ENCODE results near the gene ARHGAP4.
A peak's percentile ranks its signal among the peaks of the same experiment; 100 is the strongest.

Gene ARHGAP4

DNA sequence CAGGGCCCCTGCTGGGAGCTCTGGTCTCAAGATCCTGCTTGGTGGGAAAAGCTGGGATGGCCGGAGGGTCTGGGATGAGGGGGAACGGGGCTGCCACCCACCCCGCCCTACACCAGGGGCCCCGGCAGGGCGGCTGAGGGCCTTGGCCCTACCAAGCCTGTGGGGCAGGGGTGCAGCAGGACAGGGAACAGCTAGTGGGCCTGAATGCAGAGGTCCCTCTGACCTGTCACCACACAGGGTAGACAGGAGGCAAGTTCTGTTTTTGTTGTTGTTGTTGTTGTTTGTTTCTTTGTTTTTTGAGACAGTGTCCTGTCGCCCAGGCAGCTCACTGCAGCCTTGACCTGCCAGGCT lies 18.7 kb upstream of the ARHGAP4 start:
- DNase-seq = no peak

DNA sequence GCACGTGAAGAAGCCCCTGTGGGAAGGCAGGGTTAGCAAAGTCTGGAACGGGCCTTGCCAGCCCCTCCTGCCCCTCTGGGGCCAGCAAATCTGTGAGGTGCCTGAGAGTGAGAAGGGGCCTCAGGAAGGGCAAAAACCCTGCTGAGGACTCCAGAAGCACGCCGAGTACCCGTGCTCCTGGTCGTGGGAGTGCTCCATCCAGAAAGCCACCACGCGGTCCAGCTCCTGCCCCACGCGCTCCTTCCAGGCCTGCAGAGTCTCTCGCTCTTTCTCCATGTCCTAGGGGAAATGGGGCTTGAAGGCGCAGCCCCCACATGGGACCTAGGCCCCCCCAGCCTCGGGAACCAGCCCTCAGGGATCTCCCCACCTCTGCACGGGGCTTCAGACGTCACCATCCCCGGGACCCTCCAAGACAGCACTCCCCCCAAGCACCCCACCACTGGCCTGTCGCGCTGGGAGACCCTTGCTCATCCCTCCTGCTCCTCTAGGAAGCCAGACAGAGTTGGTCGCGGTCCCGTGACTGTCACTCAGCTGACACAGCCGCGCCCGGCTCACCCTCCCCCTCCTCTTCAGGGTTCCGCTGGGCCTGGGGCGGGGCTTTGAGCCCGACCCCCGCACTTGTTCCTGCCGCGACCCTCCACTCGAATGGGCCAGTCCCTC lies 18.2 kb upstream of the ARHGAP4 start, which contains the start of gene RENBP:
Gene RENBP (minus strand): TSS at position 504 of the 660 bp plus-strand sequence. CDS start 33 bp downstream, at position 471.
- DNase-seq = peak; percentile 59 to 76 (median 60)

DNA sequence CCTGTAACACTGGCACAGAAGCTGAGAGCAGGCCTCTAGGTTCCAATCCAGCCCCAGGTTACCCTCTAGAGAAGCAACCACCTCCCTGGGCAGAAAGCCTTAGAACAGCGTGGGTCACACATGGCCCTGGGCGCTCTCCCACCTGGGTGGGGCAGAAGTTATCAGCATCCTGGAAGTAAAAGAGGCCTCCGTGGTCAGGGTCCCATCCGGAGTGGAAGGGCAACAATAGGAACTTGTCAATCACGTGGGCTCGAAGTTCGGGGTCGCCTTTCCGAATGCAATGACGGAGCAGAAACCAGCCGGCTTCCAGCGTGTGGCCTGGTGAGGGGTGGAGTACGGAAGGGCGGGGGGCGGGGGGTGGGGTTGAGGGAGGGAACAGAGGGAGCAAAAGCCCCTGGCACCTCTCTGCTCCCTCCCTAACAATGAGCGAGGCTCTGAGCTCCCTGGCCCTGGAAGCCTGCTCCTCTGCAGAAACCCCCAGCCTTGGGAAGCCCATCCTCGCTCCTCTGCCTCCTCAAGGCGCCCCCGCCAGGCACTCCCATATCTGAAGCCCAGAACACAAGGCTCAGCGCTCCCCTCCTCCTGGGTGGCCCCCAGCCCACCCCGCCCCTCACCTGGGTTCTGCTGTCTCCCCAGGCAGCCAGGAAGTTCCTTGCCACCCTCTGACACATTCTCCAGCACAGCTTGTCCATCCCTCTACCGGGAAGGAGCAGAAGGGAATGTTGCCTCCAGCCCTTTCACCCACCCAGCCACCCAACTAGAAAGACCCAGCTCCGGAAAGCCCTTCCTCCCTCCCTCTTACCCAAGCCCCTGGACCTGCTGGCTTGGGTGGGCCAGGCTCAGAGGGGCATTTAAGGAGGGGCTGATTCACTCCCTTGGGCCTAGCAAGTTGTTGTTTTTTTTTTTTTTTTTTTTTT lies 15.5 kb upstream of the ARHGAP4 start:
- DNase-seq = no peak

DNA sequence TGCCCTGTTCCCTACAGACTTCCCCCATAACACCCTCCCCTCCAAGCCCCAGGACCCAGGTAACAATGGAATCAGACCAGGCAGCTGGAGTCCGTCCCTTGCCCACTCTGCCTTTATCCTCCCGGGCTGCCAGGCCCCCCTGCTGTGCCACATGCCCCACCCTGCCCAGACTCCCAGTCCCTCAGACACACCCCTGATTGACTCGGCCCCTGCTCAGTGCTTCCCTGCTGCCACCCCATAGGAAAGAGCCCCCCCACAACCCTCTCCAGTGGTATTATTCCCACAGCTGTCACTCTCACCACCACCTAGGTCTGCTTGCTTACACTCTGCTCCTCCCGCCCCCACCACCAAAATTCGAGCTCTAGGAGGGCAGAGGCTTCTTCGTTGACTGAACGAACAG lies 13.5 kb upstream of the ARHGAP4 start:
- no peak for DNase-seq

DNA sequence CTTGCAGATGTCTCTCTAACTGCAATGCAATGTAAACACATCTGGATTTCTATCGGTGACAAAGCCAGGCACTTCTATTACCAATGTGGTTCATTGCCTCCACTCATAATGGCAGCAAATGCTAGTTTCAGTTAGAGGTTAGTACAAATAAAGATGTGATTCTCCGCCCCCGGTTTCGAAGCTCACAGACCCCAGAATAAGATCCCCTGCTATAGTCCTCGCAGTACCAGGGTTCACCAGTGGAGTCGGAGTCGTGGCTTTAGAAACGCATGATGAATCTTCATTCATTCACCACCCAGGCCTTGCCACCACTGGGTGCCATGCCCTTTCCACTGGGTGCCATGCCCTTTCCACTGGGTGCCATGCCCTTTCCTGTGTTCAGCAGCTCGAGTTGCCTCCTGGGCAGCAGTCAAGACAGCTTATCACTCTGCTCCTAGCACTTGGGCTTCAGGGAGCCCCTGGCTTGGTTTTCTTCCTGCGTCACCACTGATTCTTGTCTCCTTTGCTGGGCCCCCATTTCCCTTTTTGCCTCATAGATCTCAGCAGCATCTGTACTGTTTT lies 12.2 kb upstream of the ARHGAP4 start:
- DNase-seq = peak in 1 of 3 donors; percentile 8

DNA sequence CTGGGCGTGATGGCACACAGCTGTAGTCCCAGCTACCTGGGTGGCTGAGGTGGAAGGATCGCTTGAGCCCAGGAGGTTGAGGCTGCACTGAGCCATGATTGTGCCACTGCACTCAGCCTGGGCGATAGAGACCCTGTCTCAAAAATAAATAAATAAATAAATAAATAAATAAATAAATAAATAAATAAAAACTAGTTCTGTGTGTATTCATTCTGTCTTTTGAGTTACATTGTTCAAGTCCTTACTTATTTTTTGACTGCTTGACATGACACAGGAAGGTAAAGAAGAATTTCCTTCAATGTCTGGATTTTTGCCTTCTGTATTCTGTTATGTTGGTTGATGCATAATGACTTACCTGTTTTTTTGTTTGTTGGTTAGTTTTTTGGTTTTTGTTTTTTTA lies 11.0 kb upstream of the ARHGAP4 start:
- no peak for DNase-seq

DNA sequence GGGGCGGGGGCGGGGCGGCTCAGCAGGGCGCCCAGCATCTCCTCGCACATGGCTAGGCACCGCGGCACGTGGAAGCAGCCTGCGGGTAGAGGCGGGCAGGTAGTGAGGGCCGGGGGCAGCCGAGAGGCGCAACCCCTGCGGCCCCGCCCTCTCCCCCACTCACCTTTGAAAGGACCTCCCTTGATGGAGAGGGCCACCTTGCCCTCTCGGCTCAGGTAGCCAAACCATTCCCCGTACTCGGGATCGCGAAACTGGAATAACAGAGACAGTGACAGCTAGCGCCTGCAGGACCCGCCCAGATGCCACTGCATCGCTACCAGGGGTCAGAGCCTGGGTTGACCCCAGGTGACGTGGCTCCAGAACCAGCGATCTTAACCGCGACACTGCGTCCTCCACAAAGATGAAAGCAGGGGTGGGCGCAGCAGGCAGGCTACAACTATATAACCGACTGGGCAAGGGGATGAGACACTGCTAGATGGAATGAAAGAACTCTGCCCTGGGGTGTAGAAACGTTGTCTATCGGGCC lies 9.3 kb upstream of the ARHGAP4 start:
- DNase-seq = no peak

DNA sequence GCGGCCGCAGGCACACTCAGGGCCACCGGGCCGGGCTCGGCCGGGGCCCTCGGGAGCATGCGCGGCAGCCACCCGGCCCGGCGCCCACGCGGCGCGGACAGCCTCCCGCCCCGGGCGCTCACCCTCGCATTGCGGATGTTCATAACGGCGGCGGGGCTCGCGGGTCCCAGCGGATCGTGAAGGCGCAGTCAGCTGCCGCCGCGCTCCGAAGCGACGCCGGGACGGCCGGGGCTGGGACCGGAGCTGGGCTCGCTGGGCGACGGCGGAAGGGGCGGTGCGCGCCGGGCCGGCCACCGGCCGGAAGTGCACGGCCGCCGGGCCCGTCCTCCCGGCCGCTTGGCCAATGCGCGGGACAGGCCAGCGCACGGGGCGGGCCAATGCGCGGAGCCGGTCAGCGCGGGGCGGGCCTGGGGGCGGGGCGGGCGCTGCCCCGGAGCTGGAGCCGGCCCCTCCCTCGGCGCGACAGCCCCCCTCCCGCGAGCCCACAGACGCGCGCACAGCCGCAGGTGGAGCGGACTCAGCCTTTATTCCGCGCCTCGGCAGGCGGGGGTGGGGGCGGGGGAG lies 8.8 kb upstream of the ARHGAP4 start, which contains the start of gene NAA10:
Gene NAA10 (minus strand): TSS at position 276 of the 564 bp plus-strand sequence. CDS start 133 bp downstream, at position 143.
- peak; percentile 78 to 92 (median 86) for DNase-seq

DNA sequence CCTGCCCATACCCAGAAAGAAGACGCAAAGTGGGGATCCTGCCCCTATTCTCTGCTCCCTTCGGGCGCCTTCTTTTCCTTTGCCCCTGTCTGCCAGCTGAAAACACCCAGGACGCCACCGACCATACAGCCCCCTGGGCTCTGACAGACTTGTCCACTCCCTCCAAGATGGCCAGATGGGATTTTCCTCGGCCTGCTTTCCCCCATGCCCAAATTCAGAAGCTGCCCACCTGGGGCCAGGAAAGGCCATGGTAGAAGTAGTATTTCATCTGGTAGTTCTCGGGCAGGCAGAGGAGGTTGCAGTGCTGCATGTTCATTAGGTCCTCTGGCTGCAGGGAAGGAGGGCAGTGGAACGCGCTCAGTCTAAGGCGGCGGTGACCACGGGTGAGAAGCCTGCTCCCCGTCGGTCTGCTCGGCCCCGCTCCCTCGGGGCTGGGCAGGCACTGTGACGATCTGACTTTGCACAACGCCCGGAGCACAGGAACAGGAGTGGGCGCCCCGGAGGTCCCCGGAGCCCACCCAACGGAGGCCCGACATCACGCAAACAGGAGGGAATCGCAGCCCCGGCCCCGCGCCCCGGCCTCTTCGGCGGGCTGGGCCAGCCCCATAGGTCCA lies 8.2 kb upstream of the ARHGAP4 start:
- DNase-seq = no peak

DNA sequence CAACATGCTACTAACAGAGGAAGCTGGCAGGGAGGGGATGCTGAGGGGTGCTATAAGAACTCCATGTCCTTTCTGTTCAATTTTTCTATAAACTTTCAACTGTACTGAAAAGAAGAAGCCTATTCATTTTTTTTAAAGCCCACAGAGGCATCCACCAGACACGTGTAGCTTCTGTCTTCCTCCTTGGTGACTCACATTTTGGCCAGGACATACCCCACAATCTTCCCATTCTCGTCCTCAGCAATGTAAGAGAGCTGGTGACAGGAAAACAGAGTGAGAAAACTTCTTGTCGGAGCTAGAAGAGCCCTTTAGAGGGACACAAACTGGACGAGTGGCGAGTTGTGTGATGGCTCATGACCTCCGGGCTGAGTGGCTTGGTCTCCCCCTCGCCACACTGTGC lies 7.7 kb upstream of the ARHGAP4 start:
- peak; percentile 53 to 59 (median 59) for DNase-seq

DNA sequence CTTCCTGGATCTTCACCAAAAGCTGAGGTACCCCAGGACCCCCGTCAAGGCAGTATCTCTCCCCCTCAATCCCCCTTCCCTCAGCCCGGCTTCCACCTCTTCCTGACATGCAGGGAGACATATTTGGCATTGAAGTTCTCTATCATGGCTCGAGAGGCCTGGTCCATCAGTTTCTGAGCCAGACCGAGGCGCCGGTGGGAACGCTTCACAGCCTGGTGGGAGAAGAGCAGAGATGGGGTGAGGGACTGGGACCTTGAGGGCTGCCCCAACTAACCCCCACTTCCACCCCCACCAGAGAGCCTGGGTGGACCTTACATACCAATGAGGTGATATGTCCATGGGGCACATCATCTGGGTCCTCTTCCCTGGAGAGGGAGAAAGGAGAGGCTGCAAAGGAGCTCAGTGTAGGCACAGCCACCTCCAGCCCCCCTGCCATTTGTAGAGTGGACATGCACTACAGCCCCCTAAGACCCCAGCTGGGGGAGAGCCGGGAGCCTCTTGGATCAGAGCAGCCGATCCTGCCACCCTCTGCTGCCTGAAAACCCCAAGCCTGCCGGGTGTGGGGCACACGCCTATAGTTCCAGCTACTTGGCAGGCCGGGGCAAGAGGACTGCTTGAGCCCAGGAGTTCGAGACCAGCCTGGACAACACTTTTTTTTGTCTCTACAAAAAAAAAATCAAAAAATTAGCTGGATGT lies 6.3 kb upstream of the ARHGAP4 start:
- DNase-seq = no peak

DNA sequence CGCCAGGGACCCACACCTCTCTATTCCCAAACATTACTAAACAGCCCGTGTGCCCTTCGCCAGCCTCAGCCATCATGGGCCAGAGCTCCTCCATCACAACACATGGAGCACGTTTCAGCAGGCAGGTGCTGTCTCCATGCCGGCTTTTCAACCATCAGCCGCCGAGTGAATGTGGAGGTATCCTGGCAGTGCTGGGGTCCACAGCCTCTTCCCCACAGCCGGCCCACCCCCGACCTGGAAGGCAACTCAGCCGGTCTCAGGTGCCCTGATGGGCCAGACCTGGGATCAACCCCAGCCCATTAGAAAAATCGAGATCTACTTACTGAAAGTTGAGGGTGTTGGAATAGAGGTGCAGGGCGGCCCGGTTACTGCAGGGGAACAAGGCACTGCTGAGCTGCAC lies 5.7 kb upstream of the ARHGAP4 start:
- DNase-seq = no peak

DNA sequence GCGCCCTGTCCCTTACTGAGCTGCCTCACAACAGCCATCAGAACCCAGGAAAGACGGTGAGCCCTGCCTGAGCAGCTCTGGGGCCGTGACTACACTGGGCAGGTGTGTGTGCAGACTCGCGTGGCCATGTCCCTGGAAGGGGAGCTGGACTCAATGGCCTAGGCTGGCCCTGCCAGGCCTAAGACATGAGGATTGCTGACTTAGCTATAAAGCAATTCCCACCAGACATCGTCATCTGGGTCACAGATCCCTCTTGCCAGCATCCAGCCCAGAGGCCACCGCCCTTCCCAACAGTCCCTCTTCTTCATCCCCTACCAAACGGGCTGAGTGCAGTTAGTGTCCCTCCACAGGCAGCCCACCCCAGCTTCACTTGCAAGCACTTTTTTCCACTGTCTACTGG lies 5.1 kb upstream of the ARHGAP4 start:
- DNase-seq = no peak

DNA sequence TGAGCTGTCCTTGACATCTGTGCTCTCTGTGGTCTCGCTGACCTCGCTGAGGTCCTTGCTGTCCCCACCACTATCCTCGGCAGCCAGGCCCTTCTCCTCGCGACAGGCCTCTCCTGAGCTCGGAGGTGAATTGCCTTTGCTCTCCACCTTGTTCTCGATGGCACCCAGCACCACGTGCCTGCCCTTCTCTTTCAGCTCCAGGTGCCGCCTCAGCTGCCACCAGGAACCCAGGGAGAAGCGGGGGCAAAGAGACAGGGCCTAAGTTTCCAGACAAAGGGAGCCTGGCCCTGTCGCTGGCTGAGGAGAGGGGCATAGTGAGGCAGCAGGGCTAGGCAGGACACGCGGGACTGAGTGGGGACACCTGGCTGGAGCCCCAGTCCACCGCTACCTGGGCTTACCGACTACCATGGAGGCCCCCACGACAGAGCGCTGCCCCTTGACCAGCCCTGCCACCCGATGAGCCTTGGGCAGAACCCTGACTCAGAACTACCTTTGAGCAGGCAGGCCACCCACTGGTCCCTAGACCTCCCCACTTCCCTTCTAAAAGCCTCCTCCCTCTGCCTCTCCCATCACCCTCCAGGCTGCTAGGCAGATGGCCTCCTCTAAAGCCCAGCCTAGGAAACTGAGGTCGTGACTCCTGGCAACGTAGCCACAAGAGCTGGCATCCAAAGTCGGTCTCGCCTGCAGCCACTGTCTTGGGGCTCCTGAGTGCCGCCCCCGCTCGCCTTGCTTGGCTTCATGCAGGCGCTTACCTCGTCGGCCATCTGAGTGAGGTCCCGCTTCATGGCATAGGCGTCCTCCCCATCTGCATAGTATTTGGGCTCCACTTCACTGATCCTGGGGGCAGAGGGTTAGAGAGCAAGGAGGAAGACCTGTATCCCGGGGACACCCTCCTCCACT lies 4.2 kb upstream of the ARHGAP4 start:
- no peak for DNase-seq

DNA sequence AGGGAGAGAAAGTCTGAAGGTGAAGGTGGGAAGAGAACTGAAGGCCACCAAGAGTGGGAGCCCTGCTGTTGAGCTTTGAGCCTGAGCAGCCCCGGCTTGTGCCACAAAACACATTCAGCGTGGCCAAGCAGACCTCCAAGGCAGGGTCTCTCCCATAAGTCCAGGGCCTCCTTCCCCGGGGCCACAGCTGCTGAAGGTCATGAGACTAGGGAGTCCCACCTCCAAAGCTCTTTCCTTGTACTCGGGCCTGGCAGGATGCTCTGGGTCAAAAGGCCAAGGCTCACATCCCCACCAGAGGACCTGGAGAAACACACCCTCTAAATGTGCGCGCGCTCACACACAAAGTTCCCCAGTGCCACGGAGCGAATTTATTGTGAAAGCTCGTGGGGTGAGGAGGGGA lies 3.5 kb upstream of the ARHGAP4 start:
- no peak for DNase-seq

DNA sequence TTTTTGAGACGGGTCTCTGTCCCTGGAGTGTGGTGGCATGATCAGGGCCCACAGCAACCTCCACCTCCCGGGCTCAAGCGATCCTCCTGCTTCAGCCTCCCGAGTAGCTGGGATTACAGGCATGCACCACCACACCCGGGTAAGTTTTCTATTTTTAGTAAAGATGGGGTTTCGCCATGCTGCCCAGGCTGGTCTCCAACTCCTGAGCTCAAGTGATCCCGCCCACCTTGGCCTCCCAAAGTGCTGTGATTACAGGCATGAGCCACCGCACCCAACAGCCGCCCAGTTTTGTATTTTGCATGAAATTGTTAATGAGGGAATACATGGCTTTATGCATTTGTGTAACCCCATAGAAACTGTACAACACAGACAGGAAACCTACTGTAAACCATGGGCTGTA lies 2.8 kb upstream of the ARHGAP4 start:
- no peak for DNase-seq

DNA sequence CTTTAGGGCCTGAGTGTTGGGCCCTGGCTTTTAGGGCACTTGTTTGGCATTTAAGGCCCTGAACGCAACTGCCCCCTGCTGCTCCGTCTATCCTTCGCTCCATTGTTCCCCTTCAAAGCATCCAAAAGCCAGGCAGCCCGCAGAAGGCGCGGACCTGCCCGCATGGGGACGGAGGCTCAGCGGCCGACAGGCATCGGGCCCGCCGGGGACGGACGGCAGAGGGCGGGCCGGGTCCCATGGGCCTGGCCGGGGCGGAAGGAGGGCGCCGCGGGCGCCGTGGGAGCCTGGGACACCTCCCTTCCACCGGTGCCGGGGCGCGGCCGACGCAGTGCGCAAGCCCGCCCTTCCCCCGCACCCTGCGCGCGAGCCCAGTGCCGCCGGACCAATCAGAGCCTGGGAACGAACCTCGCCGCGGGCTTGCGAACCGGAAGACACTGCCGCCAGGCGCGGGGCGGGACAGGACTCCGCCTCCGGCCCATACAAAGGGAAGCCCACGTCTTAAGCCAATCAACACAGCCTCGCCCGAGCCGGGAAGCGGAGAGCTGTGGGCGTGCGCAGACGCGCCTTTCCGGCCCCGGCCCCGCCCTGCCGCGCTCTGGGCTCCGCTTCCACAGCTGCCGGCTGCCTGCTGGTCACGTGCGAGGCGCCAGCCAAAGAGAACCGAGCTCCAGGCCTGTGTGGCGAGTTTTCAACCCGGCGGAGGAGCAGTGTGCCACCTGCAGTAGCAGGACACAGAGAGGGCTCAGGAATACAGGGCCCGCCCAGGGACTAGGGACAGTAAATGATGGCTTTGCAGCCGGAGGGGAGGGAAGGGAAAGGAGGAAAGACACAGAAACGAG lies 2.1 kb upstream of the ARHGAP4 start:
- peak; percentile 96 to 97 (median 97) for DNase-seq

DNA sequence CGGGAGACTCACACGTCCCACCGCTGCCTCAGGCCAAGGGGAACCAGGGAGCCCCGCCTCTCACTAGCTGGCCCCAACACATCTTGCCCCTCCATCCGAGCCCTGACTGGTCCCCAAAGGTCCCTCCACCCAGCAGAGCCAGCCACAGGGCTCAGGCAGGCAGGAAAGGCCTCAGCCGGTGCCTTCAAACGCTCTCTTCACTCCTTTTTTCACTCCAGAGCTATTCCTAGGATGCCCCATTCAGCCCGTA lies 1.5 kb upstream of the ARHGAP4 start:
- no peak for DNase-seq

DNA sequence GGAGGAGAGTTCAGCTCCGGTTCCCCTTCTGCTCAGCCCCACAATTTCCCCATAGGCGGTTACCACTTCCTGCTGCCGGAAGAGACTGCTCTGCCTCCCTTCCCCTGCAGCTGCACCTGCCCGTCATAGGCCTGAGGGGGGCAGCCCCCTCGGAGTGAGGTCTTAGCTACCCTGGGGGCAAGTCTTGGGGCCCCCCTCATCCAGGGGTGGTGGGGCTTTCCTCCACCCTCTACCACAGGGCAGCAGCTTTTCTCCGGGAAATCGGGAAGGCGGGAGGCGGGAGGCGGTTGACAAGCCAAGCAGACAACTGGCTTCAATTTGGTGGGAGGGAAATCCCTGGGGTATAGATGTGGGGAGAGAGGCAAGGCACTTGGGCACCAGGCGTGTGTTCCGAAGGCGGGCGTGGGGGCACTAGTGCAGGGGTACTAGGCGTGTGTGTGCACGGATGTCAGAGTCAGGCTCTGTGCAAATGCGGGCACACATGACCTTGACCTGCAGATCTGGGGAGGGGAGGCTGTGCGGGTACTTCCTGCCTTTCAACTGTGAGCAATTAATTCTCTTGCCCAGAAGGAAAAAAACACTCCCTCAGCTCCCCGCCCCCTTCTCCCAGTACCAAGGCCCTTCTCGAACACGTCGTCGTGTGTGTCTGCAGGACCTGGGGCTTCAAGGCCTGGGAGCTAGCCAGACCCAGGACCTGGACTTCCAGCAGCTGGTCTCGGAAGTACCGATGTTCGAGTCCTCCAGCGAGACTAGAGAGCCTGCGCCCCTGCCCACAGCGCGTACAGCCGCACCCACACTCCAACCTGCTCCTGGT lies 1.0 kb upstream of the ARHGAP4 start:
- peak; percentile 72 to 83 (median 81) for DNase-seq

DNA sequence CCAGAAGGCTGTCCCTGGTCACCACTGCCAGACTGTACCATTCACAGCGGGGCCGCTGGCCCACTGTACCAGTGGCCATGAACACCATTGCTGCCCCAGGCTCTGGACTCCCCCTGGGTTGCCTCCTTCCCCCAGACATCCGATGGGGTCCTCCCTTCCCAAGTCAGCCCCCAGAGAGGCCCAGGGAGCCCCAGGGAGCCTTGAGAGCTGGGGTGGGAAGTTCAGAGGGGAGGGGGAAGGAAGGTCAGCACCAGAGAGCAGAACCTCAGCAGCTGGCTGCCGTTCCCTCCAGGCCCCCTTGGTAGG lies 441 bp upstream of the ARHGAP4 start:
- DNase-seq = no peak
